Colonic mucosa (tissue), 4 donors: ENCODE data around the gene KATNAL1. TPM values are rescaled to one million over a fixed set of nuclear protein-coding genes. Genes with fewer than 3 reads are reported as not detected.

Experiments
- DNase-seq: peaks from one replicate; pipeline ENCODE4 v3.0.0-alpha.2; 2020
- H3K27ac ChIP-seq: fragments of 200-600 bp; one replicate; pipeline ENCODE4 v1.8.0; 2021
- H3K27me3 ChIP-seq: fragments of 200-600 bp; one replicate; pipeline ENCODE4 v1.8.0; 2021
- H3K36me3 ChIP-seq: fragments of 200-600 bp; one replicate; pipeline ENCODE4 v1.8.0; 2021
- H3K4me1 ChIP-seq: fragments of 200-600 bp; one replicate; pipeline ENCODE4 v1.8.0; 2021; ENCODE audit warnings: mild to moderate bottlenecking
- H3K4me3 ChIP-seq: fragments of 200-600 bp; one replicate; pipeline ENCODE4 v1.8.0; 2021
- H3K9ac ChIP-seq, 2 donors: one replicate each; pipeline ENCODE4 v1.7.0; 2013; ENCODE audit warnings: control low read depth in 2 of 2, low read depth in 2 of 2, low read length in 2 of 2
- H3K9me3 ChIP-seq: fragments of 200-600 bp; one replicate; pipeline ENCODE4 v1.8.0; 2021
- intact Hi-C: fragments of 100-400 bp; cut with DNase I; formaldehyde crosslinking; loops from one replicate; pipeline ENCODE4 v1.14.1; 2022
- total RNA-seq, 2 donors: library from RNA; stranded (reverse); fragmentation: NEBNext Ultra II Directional in 1 of 2; extraction: Animal tissue kit (Norgen Biotek cat#: 25700) in 1 of 2; gene quantifications; one replicate each; pipeline ENCODE4 v1.2.1, GENCODE V29; 2021
- TF ChIP-seq, protein P1 (sequence below): fragments of 200-600 bp; IDR thresholded peaks from one replicate; pipeline ENCODE4 v1.8.0; 2022; ENCODE audit warnings: antibody characterized with exemption, mild to moderate bottlenecking
- donor health status: healthy.
- donor health status: DM: no; HTN: no; CAD: no.
- donor health status: DM: no; HTN: no; CAD: no.

The KATNAL1 gene
- total RNA-seq = 1 to 10 TPM; 5.9 to 9.3 TPM

GRCh38 chr13:30307194-30307970 is at the start of gene KATNAL1:
Gene KATNAL1 (minus strand): TSS chr13:30307551. CDS start chr13:30283777, 23,774 bp downstream.
- DNase-seq = peak; percentile 78
- Histone ChIP-seq H3K27ac (peak within 1 kb of the TSS; percentile 75), H3K4me1 (peaks cover 7% of the 10 kb centered on the region), H3K4me3 (peak within 1 kb of the TSS; percentile 99), H3K9ac (peak within 1 kb of the TSS; percentile 77 to 82), H3K36me3 (no peaks in the 10 kb centered on the region), H3K27me3 (no peaks in the 10 kb centered on the region), H3K9me3 (no peaks in the 10 kb centered on the region)
- intact Hi-C loops = no loop called here
- TF ChIP-seq, protein P1, sequence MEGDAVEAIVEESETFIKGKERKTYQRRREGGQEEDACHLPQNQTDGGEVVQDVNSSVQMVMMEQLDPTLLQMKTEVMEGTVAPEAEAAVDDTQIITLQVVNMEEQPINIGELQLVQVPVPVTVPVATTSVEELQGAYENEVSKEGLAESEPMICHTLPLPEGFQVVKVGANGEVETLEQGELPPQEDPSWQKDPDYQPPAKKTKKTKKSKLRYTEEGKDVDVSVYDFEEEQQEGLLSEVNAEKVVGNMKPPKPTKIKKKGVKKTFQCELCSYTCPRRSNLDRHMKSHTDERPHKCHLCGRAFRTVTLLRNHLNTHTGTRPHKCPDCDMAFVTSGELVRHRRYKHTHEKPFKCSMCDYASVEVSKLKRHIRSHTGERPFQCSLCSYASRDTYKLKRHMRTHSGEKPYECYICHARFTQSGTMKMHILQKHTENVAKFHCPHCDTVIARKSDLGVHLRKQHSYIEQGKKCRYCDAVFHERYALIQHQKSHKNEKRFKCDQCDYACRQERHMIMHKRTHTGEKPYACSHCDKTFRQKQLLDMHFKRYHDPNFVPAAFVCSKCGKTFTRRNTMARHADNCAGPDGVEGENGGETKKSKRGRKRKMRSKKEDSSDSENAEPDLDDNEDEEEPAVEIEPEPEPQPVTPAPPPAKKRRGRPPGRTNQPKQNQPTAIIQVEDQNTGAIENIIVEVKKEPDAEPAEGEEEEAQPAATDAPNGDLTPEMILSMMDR = no peak

DNA sequence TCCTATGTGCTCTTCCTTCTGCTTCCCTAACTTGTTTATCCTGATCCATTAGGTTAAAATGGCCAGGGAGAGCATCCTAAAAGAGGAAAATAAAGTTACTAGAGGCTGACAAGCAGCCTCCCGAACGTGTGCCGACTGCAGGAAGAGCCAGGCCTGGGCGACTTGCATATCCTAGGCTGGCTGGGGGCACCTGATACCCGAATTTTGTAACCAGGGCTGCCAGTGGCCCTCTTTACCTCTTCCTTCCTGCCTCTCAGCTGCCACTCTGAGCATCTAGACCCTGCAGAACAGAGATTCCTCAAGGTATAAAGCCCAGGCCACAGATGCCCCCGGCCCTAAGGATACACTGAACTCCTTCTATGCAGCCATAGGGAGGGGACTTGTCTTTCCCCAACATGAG is 48.5 kb upstream of the KATNAL1 start:
- no peak for DNase-seq
- intact Hi-C loops = no loop called here
- no peaks in the 10 kb centered on the region for H3K4me1 ChIP-seq
- TF ChIP-seq, protein P1 = no peak
- H3K27ac ChIP-seq = no peak overlapping the region
- no peaks in the 10 kb centered on the region for H3K36me3 ChIP-seq
- no peak overlapping the region for H3K9ac ChIP-seq
- H3K4me3 ChIP-seq = no peak overlapping the region
- no peaks in the 10 kb centered on the region for H3K9me3 ChIP-seq
- H3K27me3 ChIP-seq = no peaks in the 10 kb centered on the region

DNA sequence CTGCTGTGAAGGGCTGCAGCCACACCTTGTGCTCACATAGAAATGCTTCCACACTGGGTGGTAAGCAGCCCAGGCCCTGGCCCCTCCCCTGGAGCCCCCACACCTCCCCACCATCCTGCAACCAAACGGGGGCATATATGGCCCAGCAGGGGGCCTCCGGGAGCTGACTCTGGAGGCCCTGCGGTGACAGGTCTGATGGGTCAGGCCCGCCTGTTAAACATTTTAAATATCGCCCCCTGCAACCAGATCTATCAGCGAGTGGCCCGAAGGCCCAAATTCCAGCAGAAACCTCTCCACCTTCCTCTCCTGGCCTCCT is 48.0 kb upstream of the KATNAL1 start:
- no peak for DNase-seq
- TF ChIP-seq, protein P1 = no peak
- Histone ChIP-seq H3K36me3 (no peaks in the 10 kb centered on the region), H3K27me3 (no peaks in the 10 kb centered on the region), H3K9ac (no peak overlapping the region), H3K4me1 (no peaks in the 10 kb centered on the region), H3K27ac (no peak overlapping the region), H3K4me3 (no peak overlapping the region), H3K9me3 (no peaks in the 10 kb centered on the region)
- intact Hi-C loops = no loop called here

GRCh38 chr13:30354493-30355383 is 47.4 kb upstream of the KATNAL1 start:
- H3K36me3 ChIP-seq = no peaks in the 10 kb centered on the region
- intact Hi-C loops = no loop called here
- no peak overlapping the region for H3K27ac ChIP-seq
- TF ChIP-seq, protein P1 = no peak
- no peak for DNase-seq
- H3K9me3 ChIP-seq = no peaks in the 10 kb centered on the region
- H3K9ac ChIP-seq = no peak overlapping the region
- H3K4me3 ChIP-seq = no peak overlapping the region
- no peaks in the 10 kb centered on the region for H3K4me1 ChIP-seq
- H3K27me3 ChIP-seq = no peaks in the 10 kb centered on the region

GRCh38 chr13:30353471-30354215 is 46.3 kb upstream of the KATNAL1 start:
- DNase-seq = no peak
- Histone ChIP-seq H3K36me3 (no peaks in the 10 kb centered on the region), H3K9me3 (no peaks in the 10 kb centered on the region), H3K27me3 (no peaks in the 10 kb centered on the region), H3K9ac (no peak overlapping the region), H3K4me3 (no peak overlapping the region), H3K4me1 (no peaks in the 10 kb centered on the region), H3K27ac (no peak overlapping the region)
- intact Hi-C loops = no loop called here
- TF ChIP-seq, protein P1 = no peak
